Vagina (tissue), 2 donors: ENCODE measurements around the gene CINP. TPM values are rescaled to one million over a fixed set of nuclear protein-coding genes. Genes with fewer than 3 reads are reported as not detected.

Experiments
- DNase-seq, 2 donors: peaks; one replicate each; pipeline ENCODE4 v3.0.0-alpha.2; 2017; ENCODE audit errors: extremely low spot score in 2 of 2
- H3K27ac ChIP-seq: fragments of 200-600 bp; sonication (generic); one replicate; pipeline ENCODE4 v1.5.1; 2019
- H3K27me3 ChIP-seq: fragments of 200-600 bp; sonication (generic); one replicate; pipeline ENCODE4 v1.5.1; 2019
- H3K36me3 ChIP-seq, 2 donors: fragments of 200-600 bp; sonication (generic); one replicate each; pipeline ENCODE4 v1.5.1; 2017 to 2019
- H3K4me1 ChIP-seq: fragments of 200-600 bp; sonication (generic); one replicate; pipeline ENCODE4 v1.5.1; 2019
- H3K4me3 ChIP-seq, 2 donors: fragments of 200-600 bp; sonication (generic); 1 replicate in 1 of 2; 2 replicates in 1 of 2; pipeline ENCODE4 v1.5.1; 2016 to 2019
- H3K9me3 ChIP-seq: fragments of 200-600 bp; sonication (generic); one replicate; pipeline ENCODE4 v1.5.1; 2019
- POLR2A ChIP-seq, 2 donors: fragments of 450-650 bp; IDR thresholded peaks; one replicate each; pipeline ENCODE4 v1.6.1; 2017; ENCODE audit warnings: antibody characterized with exemption in 2 of 2, mild to moderate bottlenecking in 2 of 2, moderate library complexity in 2 of 2
- POLR2AphosphoS5 ChIP-seq, 2 donors: sonication (generic); formaldehyde crosslinking; IDR thresholded peaks; one replicate each; pipeline ENCODE4 v1.9.0; 2017; ENCODE audit warnings: antibody characterized with exemption in 2 of 2, mild to moderate bottlenecking in 2 of 2, low read depth in 1 of 2; ENCODE audit not compliant: insufficient read depth in 1 of 2
- intact Hi-C: fragments of 100-400 bp; cut with DNase I; formaldehyde crosslinking; loops from one replicate; pipeline ENCODE4 v1.15.1; 2023
- total RNA-seq: library from RNA; depleted of rRNA; stranded (reverse); fragments of >200 nt; gene quantifications from one replicate; pipeline ENCODE4 v1.2.3, GENCODE V29; 2016
- TF ChIP-seq, protein P1 (sequence below), 3 experiments: fragments of 450-650 bp in 2 of 3; fragments of 200-600 bp in 1 of 3; sonication (generic) in 1 of 3; IDR thresholded peaks; one replicate each; pipeline ENCODE4 v1.5.1; 2017 to 2019; ENCODE audit warnings: antibody characterized with exemption in 3 of 3, mild to moderate bottlenecking in 2 of 3, moderate library complexity in 2 of 3

Gene CINP
- total RNA-seq, 1 donor from 2014 or later, result 21.9 TPM

DNA sequence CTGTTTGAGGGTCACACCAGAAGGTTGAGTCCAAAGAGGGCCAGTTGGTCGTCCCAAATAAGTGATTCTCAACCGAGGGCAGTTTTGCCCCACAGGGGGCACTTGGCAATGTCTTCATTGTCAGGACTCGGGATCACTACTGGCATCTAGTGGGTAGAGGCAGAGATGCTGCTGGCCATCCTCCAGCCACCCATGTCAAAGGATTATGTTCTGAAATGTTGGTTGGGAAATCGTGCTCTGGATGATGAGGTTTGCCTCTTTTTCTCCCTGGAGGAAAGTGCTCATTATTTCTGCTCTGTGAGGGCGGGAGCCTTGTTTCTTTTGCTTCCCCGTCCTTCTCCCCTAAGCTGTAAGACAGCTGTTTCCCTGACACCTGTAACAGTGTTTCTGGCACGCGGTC is 39.6 kb downstream of the CINP start:
- peak in 1 of 2 donors; percentile 49 for TF ChIP-seq POLR2AphosphoS5 (IDR thresholded peaks at IDR 0.05; ENCODE audit: insufficient read depth in 1 of 2, low read depth in 1 of 2)
- TF ChIP-seq, protein P1, sequence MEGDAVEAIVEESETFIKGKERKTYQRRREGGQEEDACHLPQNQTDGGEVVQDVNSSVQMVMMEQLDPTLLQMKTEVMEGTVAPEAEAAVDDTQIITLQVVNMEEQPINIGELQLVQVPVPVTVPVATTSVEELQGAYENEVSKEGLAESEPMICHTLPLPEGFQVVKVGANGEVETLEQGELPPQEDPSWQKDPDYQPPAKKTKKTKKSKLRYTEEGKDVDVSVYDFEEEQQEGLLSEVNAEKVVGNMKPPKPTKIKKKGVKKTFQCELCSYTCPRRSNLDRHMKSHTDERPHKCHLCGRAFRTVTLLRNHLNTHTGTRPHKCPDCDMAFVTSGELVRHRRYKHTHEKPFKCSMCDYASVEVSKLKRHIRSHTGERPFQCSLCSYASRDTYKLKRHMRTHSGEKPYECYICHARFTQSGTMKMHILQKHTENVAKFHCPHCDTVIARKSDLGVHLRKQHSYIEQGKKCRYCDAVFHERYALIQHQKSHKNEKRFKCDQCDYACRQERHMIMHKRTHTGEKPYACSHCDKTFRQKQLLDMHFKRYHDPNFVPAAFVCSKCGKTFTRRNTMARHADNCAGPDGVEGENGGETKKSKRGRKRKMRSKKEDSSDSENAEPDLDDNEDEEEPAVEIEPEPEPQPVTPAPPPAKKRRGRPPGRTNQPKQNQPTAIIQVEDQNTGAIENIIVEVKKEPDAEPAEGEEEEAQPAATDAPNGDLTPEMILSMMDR (IDR thresholded peaks at IDR 0.05), result no peak
- Histone ChIP-seq H3K36me3 (no peaks in the 10 kb centered on the region), H3K27ac (peak overlapping the region; percentile 9), H3K4me3 (no peak overlapping the region), H3K9me3 (no peaks in the 10 kb centered on the region), H3K4me1 (peaks cover 28% of the 10 kb centered on the region), H3K27me3 (no peaks in the 10 kb centered on the region)
- no peak for DNase-seq
- intact Hi-C loops, result no loop called here

DNA sequence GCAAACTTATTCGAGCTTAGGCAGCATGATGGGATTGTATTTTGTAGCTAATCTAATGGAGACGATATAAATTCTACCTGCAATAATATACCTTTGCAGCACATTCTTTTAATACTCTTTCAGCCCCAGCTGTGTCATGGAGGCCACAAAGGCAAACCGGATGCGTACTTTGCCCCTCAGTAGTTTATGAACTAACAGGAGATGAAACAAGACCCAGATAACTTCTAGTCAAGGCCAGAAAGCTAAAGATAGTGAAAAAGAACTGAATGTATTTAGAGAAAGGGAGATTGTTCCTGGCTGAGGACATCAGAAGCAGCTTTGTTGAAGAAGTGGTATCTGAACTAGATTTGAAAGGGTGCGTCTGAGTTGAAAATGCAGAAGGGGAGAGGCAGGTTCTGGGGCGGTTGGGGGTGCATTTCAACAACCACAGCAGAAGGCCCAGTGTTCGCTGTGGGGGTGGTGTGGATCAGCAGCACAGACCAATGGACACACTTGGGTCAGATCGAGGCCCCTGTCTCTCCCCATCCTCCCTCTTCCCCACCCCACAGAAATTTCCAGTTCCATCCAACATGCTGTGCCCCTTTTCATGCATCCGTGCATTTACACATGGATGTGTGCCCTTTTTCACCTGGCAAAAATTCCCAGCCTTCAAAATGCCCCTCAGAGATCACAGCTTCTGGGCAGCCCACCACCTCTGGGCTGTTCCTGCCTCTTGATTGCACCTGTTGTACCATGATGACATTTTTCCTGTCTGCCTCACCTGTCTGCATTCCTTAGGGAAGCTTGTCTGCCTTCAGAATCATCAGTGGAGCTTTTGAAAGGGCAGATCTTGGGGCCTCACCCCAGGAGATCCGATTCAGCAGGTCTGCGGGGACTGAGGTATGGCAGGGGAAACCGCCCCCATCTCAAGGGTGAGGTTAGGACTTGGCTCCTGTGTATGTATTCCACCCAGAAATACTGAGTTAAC is 41.0 kb downstream of the CINP start:
- H3K27ac ChIP-seq, result no peak overlapping the region
- peaks cover 34% of the 10 kb centered on the region for H3K4me1 ChIP-seq
- intact Hi-C loops, result no loop called here
- TF ChIP-seq, protein P1 (IDR thresholded peaks at IDR 0.05), result no peak
- TF ChIP-seq POLR2AphosphoS5 (IDR thresholded peaks at IDR 0.05; ENCODE audit: insufficient read depth in 1 of 2, low read depth in 1 of 2), result no peak
- no peak for TF ChIP-seq POLR2A (IDR thresholded peaks at IDR 0.05)
- H3K27me3 ChIP-seq, result no peaks in the 10 kb centered on the region
- DNase-seq, result no peak
- no peaks in the 10 kb centered on the region for H3K9me3 ChIP-seq
- no peak overlapping the region for H3K4me3 ChIP-seq
- H3K36me3 ChIP-seq, result no peaks in the 10 kb centered on the region

DNA sequence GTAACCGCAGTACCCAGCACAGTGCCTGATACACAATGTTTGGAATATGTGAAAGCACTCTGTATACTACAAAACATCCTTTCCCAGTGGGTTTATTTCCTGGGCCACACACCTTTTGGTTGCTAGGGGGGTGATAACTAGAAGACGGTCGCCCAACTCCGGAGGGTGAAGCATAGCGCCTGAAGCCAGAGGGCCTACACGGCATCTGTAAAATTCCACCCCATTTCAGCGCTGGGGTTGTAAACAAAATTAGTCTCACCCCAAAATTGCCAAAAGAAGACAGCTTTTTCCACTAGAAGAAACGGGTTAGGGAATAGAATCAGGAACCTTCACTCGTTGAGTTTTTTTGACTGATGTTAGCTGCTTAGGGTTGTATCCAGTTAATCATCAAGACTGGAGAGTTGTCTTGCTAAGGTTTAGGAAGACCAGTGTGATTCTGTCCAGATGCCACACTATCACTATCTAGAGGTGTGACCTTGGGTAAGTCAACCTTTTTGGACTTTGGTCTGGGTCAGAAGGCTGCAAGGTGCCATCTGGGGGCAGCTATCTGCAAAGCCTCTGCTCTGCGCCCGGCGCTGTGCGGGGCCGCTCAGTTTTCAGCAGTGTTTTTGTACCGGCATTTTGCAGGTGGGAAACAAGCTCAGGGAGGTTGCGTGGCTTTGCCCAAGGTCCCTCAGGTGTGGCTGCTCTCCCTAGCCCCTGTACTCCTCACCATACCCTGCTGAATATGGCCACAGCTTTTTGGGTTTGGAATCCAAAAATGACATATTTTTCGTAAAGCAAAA is 41.8 kb downstream of the CINP start:
- Histone ChIP-seq H3K27ac (peak overlapping the region; percentile 98), H3K9me3 (no peaks in the 10 kb centered on the region), H3K36me3 (no peaks in the 10 kb centered on the region), H3K4me3 (peak overlapping the region; percentile 73 to 80), H3K27me3 (no peaks in the 10 kb centered on the region), H3K4me1 (peaks cover 42% of the 10 kb centered on the region)
- TF ChIP-seq, protein P1 (IDR thresholded peaks at IDR 0.05), result no peak
- TF ChIP-seq POLR2A (IDR thresholded peaks at IDR 0.05), result no peak
- TF ChIP-seq POLR2AphosphoS5 (IDR thresholded peaks at IDR 0.05; ENCODE audit: insufficient read depth in 1 of 2, low read depth in 1 of 2), result no peak
- intact Hi-C loops, result no loop called here
- DNase-seq, result no peak

DNA sequence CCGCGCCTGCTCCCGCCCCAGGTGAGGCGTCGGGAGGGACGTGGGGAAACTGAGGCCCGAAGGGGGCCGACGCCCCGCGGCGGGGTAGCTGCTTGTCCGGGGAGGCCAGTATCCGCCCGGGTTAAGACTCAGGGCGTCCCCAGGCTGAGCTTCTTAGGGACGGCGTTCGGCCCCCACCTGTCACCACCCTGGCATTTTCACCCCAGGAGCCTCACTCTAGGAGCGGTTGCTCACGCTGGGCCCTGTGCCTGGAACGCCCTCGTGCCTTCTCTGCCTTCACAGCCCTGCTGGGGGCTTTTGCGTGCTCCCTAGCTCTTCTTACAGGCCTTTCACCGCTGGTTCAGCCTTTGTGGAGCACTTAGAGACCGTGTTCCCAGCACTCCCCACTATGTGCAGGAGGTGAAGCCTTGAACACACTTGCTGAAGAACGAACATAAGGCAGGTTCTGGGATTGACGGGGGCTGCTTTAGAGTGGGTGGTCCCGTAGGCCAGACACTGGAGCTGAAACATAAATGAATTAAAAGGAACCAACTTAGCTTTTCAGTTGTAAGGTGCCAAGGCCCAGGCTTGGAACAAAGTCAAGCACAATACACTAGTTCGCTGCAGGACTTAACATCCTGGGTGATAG is 42.5 kb downstream of the CINP start:
- TF ChIP-seq, protein P1 (IDR thresholded peaks at IDR 0.05), result no peak
- no peak for TF ChIP-seq POLR2AphosphoS5 (IDR thresholded peaks at IDR 0.05; ENCODE audit: insufficient read depth in 1 of 2, low read depth in 1 of 2)
- H3K4me1 ChIP-seq, result peaks cover 43% of the 10 kb centered on the region
- H3K9me3 ChIP-seq, result no peaks in the 10 kb centered on the region
- no peak for DNase-seq
- H3K27ac ChIP-seq, result peak overlapping the region; percentile 98
- peak overlapping the region; percentile 73 to 80 for H3K4me3 ChIP-seq
- intact Hi-C loops, result no loop called here
- no peaks in the 10 kb centered on the region for H3K27me3 ChIP-seq
- H3K36me3 ChIP-seq, result no peaks in the 10 kb centered on the region
